ENCODE results near the gene PCDH15.

Gene PCDH15

DNA sequence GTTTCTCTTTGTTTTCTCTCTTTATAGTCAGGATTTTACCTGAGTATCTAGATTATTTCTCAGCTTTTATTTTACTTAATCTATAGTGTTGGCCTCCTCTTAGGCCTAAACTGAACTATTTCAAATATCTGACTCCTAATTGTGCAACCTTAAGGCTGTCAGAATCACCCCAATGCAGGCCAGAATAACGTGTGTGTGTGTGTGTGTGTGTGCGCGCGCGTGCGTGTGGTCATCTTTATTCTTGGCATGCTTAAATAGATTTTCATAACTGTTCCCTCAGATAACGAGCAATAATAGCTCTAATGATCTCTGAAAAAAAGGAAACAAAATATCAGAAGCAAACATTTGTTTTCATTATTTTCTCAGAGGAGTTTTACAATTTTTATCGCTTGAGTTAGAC is 92.4 kb downstream of the PCDH15 start:
- DNase-seq, result no peak

DNA sequence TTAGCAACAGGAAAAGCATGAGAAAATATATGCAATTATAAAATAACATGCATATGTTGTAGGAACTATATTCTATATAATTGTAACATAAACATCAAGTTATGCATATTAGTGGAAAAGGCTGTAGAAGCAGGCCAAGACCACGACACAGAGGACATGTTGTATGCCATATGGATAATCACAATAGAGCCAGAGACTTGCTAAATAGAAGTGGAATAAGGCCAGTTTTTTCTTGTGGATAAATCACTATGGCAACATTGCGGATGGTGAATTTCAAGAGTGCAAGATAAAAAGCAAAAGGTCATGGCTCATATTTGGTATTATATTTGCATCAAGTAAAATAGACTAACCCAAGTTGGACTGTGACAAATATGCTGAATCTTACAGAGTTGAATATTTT is 93.0 kb downstream of the PCDH15 start:
- DNase-seq, result no peak

DNA sequence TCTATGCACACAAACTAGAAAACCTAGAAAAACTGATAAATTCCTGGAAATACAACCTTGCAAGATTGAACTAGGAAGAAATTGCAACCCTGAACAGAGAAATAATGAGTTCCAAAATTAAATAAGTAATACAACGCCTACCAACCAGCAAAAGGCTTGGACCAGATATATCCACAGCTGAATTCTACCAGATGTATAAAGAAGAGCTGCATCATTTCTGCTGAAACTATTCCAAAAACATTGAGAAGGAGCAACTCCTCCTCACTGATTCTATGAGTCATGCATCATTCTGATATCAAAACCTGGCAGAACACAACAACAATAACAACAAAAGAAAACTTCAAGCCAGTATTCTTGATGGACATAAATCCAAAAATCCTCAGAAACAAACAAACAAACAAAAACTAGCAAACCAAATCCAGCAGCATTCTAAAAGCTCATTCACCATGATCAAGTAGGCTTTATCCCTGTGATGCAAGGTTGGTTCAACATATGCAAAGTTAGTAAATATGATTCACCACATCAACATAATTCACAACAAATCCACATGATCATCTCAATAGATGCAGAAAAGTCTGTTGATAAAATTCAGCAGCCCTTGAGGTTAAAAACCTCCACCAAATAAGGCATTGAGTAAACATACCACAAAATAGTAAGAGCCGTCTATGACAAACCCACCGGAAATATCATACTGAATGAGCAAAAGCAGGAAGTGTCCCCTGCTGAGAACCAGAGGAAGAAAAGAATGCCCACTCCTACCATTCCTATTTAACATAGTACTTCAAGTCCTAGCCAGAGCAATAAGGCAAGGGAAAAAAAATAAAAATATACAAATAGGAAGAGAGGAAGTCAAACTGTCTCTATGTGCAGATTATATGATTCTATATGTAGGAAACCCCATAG is 98.2 kb downstream of the PCDH15 start:
- DNase-seq, result no peak

DNA sequence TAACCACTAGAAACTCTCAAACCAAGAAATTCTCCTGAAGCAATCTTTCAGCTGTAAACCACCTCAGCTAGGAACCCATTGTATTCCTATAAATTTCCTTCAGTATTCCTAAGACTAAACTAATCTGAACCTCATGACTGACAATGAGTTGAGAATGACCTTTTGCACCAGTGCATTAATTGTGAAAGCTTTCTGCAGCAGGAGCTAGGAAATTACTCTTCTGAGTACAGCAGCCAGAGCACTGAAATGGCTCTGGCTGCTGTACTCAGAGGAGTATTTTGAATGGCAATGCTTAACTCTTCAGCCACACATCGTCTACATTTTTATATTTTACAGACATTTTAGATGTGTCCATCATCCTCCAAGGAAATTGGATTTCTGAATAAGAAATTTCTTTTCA is 109.7 kb downstream of the PCDH15 start:
- DNase-seq, result no peak

DNA sequence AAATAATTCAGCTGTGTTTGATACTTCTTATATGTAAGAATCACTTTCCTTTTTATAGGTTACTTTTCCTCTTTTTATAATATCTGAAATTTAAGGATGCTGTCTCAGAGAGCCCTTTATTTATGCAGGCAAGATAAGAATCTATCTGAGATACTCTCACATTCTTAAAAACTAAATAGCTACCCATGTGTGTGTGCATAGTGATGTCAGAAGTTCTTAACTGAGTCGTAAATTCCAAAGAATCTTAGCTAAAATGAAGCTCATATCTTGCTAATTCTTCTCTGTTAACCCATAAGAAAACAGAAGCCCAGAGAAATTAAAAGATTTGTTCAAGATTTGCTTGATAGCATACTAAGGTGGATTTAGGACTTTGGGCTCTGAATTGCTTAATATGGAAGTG is 118.5 kb downstream of the PCDH15 start:
- no peak for DNase-seq

DNA sequence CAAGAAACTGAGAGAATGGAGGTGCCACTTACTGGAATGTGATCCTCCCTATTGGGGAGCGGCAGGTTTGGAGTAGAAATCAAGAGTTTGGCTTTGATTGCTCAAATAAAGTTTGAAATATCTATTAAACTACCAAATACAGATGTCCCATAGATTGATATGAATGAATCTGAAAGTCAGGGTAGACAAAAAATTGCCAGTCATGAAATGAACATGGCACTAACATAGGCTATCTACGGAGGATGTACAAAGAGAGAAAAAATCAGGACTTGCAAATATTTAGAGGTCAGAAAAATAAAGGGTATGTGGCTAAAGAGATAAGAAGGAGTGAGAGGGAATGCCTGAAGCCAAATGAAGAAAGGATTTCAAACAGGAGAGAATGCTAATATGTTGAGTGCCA is 119.9 kb downstream of the PCDH15 start:
- DNase-seq, result no peak

DNA sequence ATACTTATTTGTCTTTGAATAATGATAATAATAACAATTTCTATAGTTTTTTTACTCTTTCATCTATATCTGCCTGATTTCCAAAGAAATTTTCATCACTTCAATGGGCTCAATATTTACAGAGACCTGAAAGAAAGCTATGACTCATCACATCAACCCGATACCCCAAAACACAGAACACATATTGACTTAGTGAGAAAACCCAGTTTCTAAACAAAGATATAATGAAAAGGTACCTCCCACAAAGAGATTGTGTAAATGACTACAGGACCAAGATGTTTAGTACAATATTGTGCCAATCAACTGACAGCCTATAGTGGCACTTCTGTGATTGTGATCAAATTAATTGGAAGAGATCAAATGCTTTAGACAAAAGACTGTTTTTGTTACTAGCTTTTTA is 133.9 kb downstream of the PCDH15 start:
- DNase-seq, result no peak

DNA sequence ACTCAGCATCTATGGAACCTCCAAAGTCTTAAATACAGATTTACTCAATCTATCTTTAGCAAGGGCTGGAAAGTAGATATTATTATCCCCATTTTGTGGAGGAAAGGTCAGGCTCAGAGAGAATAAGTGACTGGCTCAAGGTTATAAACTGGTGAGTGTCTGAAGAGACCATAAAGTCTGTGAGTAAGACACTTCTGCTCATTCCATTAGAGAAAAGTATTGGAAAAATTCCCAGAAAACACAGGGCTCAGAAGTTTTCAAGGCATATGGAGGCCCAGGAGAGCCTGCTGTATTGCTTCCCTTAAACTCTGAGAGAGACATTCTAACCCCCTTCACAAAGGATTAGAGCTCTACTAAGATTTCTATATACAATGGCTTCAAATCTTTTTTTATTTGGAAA is 134.8 kb downstream of the PCDH15 start:
- no peak for DNase-seq

DNA sequence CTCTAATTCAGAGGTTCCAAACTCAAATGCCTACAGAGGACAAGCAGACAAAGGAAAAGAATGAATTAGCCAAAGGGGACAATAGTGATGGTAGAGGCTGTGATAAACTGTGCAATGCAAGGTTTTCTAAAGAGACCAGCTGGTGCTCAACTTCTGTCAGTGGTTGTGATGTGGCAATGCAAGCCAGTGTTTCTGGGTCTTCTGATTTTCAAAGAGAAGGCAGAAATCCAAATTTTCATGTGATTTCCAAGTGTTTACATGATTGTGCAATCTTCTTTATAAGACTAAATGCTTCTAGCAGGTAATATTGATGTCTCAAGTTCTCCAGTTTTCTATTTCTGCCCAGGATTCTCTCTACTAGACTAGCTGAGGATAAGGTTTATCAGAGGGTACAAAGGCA is 135.9 kb downstream of the PCDH15 start:
- no peak for DNase-seq

DNA sequence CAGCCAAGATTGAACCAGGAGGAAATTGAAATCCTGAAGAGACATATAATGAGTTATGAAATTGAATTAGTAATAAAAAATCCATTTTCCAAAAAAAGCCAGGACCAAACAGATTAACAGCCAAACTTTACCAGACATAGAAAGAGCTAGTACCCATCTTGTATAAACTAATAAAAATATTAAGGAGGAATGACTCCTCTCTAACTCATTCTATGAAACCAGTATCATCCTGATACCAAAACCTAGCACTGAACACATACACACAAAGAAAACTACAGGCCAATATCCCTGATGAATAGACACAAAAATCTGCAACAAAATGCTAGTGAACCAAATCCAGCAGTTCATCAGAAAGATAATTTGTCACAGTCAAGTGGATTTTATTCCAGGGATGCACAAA is 140.6 kb downstream of the PCDH15 start:
- no peak for DNase-seq

DNA sequence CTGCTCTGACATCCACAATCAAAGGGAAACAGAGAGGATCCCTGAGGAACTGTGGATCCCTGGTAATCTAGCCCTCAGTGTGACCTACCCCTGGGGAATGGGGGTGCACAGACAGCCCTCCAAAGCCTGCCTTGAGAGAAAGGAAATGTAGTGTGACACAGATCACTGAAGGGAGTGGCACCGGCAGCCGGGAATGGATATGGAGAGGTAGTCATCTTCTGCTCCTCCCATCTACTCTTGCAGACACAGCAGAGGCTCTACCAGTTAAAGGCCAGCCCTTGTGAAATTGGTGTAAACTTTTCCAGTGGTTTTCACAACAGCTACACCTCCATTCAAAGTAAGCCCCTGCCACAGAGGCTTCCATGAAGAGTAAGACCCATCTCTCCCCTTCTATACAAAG is 144.4 kb downstream of the PCDH15 start:
- DNase-seq, result no peak

DNA sequence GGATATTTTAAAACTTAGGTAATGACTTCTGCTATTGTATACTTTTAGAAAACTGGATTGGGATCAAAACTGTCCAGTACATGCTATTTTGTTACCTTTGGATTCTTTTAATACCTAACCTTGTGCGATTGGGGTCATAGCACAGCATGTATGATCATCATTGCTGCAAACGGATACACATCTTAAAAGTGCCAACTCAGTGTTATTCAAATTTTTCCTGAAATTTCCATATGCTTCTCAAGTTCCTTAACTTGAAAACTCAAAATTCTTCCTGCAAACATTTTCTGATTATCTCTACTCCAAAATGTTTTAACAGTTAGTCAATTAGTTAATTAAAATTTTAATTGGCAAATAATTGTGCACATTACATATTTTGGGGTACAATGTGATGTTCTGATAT is 147.5 kb downstream of the PCDH15 start:
- no peak for DNase-seq

DNA sequence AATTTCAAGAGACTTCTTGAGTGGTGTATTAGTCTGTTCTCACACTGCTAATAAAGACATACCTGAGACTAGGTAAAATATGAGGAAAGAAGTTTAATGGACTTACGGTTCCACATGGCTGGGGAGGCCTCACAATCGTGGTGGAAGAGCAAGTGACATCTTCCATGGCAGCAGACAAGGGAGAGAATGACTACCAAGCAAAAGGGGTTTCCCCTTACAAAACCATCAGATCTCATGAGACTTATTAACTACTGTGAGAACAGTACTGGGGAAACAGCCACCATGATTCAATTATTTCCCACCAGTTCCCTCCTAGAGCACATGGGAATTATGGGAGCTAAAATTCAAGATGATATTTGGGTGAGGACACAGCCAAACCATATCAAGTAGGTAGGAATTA is 150.5 kb downstream of the PCDH15 start:
- DNase-seq, result no peak

DNA sequence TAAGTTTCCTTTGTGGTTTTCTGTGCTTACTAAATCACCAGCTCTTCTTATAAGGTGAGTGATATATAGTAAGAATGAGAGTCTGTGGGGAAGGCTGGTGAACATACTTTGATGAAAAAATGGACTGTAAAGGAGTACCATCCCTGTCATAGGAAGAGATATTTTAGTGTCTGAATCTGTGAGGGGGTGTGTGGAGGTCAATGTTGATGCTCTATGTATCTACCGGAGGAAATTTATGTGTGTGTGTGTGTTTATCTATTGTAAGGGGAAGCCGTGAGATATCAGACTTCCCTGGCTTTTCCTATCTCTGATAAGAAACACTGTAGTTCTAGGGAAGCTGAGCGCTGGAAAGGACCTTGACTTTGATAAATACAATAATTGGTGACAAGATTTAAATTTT is 179.0 kb downstream of the PCDH15 start:
- DNase-seq, result no peak

DNA sequence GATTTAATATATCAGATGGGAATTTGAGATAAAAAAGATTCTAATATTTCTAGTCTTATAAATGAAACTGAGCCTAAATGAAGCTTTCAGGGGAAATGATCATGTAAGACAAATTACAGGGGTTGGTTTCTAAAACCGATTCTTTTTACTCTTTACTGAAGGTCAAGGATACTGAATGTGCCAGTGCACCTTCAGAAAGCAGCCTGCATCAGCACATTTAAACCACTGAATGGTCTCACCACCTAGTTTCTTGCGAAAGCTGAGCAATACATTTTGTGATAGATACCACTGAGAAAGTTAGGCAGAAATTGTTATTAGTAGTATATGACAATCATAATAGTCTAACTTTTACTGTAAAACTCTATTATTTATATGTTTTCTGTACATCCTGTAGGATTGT is 180.7 kb downstream of the PCDH15 start:
- DNase-seq, result no peak

DNA sequence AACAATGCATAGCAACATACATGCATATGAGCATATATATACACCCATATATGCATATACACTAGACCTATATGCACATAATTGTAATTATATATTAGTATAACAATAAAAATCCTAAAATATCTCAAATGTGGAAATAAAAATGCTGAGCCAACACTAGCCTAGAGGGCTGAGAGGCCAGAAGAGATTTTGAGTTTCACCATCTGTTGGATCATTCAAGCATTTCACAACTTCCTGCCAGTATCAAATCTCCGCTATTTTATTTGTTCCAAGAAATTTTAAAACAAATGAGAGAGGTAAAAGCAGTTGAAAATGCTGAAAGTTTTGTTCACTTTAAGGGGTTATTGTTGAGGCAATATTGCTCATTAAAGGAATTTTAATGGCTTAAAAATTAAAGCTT is 187.0 kb downstream of the PCDH15 start:
- no peak for DNase-seq

DNA sequence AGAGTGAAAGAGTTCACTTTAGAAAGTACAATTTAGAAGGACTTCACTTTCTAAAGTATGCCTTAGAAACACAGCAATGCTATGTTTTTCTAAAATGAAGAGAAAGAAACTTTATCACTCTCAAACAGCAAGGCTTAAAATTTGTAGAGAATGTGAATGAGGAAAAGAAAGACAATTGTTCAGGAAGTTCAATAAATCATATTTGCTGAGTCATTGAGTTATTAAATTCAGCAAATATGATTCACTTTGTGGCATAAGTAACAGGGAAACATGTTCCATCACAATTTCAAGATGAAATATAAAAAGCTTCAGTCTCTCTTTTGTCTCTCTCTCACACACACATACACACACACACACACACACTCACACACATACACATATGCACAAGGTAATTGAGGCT is 187.9 kb downstream of the PCDH15 start:
- no peak for DNase-seq

DNA sequence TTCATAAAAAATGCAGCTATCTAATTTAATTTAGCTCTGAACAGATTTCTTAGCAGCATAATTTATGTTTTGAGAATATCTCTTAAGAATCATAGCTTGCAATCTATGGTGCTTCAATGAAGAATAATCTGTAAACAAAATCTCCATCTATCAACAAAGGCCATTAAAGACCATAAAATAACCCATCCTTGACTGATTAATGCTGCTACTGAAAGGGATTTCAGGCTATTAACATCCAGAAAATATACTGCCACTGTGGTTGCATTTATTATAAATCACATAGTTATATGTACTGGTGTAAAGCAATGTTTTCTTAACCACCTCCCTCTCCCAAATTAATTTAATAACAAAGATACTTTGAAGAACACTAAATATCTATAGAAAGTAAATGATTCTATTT is 191.6 kb downstream of the PCDH15 start:
- DNase-seq, result no peak

DNA sequence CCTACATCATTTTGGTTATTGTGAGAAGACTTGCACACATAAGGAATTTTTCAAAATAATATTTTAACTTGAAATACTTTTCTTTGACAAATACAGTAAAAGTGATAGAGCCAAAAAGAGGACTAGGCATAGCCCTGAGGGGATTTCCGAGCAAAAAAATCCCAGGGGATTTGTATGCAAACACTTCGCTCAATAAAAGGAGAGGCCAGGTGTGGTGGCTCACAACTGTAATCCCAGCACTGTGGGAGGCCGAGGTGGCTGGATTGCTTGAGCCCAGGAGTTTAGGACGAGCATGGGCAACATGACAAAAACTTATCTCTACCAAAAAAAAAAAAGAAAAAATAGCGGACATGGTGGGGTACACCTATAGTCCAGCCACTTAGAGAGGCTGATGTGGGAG is 193.0 kb downstream of the PCDH15 start:
- DNase-seq, result no peak

DNA sequence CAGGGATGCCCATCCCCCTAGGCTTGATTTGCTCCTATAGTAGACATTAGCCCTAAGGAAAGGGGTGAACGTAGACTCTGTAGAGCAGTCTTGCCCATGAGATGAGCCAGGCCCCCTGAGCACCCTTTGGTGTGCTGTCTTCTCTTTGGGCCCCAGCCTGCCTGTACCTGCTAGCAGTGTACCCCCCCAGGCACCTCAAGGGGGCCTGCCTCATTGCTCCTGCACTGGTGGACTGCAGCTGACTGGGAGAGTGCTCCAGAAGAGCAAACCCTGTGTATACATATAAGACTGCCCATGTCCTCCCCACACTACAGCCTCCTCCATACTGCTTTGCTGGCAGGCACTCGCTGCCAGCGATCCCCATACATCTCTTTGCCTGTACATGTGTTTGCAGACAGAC is 206.7 kb downstream of the PCDH15 start:
- DNase-seq, result no peak

DNA sequence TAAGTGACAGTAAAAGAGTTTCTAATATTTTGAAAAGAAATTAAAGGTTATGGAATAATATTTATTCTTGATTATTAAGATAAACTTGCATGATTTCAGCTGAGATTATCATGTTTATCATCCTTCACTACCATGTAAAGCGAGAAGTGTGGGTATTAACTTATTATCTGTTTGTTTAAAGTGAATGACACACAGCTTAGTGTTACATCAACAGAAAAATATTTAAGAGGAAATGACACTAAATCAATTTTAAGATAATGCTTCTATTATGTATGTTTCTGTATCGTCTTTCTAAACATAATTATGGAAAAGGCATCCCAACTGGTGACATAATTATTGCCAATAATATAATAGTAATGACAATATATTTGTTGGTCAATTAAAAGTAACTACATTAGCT is 213.1 kb downstream of the PCDH15 start:
- DNase-seq, result no peak

DNA sequence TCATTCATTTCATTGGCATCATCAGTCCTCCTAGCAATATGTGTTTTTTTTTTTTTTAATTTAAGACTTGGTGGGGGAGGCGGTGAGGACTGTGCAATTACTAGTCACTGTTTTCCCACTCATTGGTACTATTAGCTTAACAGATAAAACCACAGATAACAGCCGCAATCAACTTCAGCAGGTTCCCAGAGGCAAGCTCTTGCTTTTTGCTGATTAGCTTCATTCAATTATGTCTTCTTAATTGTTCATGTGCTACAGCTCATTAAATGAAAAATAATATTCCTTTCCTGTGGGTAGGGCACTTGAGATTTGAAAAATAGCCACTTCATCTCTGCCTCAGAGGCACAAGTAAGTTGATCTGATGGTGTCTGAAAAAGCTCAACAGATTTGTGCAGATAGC is 215.5 kb downstream of the PCDH15 start:
- DNase-seq, result no peak

DNA sequence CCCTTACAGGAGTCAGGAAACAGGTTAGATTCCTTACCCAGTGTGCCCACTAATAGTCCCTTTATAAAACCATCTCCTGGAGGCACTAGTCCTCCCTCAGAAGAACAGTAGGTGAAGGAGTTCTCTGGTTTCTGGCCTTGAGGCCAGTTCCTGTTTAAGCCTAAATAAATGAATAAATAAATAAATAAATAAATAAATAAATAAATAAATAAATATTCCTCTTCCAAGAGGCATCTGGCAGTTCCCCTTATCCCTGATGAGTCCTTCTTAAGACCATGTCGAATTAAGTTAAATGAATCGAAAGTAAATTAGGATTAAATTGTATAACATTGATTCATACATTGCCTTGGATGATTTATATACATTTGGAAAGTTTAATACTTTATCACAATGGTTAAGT is 223.3 kb downstream of the PCDH15 start:
- no peak for DNase-seq

DNA sequence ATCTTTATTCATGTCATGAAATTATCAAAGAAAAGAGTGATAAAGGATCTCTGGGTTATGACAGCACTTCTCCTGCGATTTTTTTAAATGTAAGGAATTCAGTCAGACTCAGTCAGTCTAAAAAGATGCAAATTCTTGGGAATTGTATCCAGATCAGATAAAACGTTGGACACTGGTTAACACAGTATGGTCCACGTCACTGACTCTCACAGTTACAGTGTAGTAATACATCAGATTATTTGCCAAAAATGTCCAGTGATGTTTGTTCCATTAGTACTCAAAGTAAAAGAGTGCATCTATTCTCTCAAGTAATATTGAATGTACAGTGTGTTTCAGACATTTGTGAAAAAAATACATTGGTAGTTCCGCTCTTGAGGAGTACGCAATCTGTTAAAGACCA is 224.5 kb downstream of the PCDH15 start:
- no peak for DNase-seq

All from anterior cingulate cortex (tissue), 58 donors.